Measurements from ENCODE around the gene RIPOR3.

DNA sequence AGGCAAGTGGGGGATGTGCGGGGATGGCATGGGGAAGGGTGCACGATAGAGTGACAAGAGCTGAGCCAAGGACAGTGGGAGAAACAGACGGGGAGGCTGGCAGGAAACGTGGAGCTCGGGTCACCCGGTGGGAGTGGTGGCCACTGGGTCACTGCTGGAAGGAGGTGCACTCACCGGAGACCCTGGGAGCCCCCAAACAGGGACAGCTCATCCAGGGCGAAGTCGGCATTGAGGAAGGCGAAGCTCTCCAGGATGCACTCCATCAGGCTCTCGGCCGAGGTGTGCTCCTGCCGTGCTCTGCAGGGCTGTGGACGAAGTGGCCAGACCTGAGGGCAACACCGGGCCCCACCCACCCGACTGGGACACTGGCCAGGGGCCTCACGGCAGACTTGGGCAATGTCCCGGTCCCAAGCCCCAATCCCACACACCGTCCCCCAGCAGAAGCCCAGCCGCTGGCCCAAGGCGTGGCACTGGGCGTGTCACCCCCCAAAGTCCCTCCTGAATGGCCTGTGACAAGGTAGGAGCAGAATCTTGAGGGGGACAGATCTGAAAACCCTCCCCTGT is 93.9 kb downstream of the RIPOR3 start:
- TF ChIP-seq, protein P1, sequence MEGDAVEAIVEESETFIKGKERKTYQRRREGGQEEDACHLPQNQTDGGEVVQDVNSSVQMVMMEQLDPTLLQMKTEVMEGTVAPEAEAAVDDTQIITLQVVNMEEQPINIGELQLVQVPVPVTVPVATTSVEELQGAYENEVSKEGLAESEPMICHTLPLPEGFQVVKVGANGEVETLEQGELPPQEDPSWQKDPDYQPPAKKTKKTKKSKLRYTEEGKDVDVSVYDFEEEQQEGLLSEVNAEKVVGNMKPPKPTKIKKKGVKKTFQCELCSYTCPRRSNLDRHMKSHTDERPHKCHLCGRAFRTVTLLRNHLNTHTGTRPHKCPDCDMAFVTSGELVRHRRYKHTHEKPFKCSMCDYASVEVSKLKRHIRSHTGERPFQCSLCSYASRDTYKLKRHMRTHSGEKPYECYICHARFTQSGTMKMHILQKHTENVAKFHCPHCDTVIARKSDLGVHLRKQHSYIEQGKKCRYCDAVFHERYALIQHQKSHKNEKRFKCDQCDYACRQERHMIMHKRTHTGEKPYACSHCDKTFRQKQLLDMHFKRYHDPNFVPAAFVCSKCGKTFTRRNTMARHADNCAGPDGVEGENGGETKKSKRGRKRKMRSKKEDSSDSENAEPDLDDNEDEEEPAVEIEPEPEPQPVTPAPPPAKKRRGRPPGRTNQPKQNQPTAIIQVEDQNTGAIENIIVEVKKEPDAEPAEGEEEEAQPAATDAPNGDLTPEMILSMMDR (IDR thresholded peaks at IDR 0.05): no peak
- no peak for TF ChIP-seq POLR2A (IDR thresholded peaks at IDR 0.05)
